Nephron progenitor cell (in vitro differentiated cells): Measurements from ENCODE around the gene CAPZA2.

ENCODE experiments used
- DNase-seq: peaks from one replicate; pipeline ENCODE4 v3.0.0; 2021
- H3K27ac Mint-ChIP-seq: 2 replicates; pipeline ENCODE4 v1.8.0; 2021; ENCODE audit warnings: mild to moderate bottlenecking, moderate library complexity, mixed read lengths
- H3K27me3 Mint-ChIP-seq: 2 replicates; pipeline ENCODE4 v1.8.0; 2021; ENCODE audit warnings: mild to moderate bottlenecking, low read depth, mixed read lengths; ENCODE audit not compliant: poor library complexity
- H3K36me3 Mint-ChIP-seq: 2 replicates; pipeline ENCODE4 v1.8.0; 2021; ENCODE audit warnings: low read depth, mixed read lengths
- H3K4me1 Mint-ChIP-seq: 2 replicates; pipeline ENCODE4 v1.8.0; 2021; ENCODE audit warnings: mixed read lengths
- H3K4me3 Mint-ChIP-seq: 2 replicates; pipeline ENCODE4 v1.8.0; 2021; ENCODE audit warnings: mild to moderate bottlenecking, moderate library complexity, mixed read lengths
- H3K9me3 Mint-ChIP-seq: 2 replicates; pipeline ENCODE4 v1.8.0; 2021; ENCODE audit warnings: mild to moderate bottlenecking, moderate library complexity, mixed read lengths
- TF ChIP-seq, protein P1 (sequence below): fragments of 200-600 bp; sonication (generic); IDR thresholded peaks from 2 replicates; pipeline ENCODE4 v1.5.0; 2021; ENCODE audit warnings: antibody characterized with exemption

The CAPZA2 gene

DNA sequence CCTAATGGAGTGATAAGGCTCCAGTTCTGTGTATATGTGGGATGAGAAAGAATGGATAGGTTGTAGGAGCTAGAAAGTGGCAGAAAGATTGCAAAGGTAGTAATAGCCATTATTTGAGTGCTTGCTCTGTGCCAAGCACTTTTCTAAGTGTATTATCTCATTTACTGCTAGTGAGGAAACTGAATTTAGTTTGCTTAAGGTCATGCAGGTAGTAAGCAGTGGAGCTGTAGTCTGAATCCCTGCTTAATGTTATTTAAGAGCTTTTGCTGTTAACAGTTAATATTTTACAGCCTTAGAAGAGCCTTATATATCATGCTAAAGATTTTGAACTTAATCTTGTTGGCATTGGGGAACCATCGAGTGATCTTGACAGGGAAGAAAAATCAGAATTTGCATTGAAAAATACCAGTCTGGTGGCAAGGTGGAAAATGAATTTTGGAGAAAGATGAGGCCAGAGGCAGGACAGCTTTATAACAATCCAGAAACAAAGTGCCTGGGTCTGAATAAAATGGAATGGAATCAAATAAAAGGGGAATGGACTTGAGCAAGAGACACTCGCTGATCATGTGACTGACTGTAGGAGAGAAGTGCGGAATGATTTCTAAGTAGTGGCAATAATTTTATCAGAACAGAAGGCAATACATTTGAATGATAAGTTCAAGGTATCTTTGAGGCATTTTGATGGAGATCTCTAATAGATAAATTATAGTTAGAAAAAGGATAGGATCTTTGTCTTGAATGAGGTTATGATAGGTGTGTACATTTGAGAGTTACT, 15.2 kb downstream of the CAPZA2 start:
- peaks cover 14% of the 10 kb centered on the region for H3K9me3 Mint-ChIP-seq
- TF ChIP-seq, protein P1, sequence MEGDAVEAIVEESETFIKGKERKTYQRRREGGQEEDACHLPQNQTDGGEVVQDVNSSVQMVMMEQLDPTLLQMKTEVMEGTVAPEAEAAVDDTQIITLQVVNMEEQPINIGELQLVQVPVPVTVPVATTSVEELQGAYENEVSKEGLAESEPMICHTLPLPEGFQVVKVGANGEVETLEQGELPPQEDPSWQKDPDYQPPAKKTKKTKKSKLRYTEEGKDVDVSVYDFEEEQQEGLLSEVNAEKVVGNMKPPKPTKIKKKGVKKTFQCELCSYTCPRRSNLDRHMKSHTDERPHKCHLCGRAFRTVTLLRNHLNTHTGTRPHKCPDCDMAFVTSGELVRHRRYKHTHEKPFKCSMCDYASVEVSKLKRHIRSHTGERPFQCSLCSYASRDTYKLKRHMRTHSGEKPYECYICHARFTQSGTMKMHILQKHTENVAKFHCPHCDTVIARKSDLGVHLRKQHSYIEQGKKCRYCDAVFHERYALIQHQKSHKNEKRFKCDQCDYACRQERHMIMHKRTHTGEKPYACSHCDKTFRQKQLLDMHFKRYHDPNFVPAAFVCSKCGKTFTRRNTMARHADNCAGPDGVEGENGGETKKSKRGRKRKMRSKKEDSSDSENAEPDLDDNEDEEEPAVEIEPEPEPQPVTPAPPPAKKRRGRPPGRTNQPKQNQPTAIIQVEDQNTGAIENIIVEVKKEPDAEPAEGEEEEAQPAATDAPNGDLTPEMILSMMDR, result no peak
- no peaks in the 10 kb centered on the region for H3K4me1 Mint-ChIP-seq
- peaks cover 54% of the 10 kb centered on the region for H3K36me3 Mint-ChIP-seq
- no peak overlapping the region for H3K4me3 Mint-ChIP-seq
- no peak overlapping the region for H3K27ac Mint-ChIP-seq
- DNase-seq, result no peak
- no peaks in the 10 kb centered on the region for H3K27me3 Mint-ChIP-seq

DNA sequence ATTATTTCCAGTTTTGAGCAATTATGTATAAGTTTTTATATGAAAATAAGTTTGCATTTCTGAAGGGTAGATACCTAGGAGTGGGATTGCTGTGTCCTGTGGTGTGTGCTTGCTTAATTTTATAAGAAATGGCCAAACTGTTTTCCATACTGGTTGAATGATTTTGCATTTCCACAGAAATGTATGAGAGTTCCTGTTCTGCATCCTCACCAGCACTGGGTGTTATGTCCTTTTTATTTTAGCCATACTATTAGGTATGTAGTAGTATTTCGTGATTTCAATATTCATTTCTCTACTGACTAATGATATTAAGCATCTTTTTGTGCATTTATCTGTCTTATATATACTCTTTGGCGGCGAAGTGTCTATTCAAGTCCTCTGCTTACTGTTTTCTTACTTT, 22.3 kb downstream of the CAPZA2 start:
- peaks cover 33% of the 10 kb centered on the region for H3K9me3 Mint-ChIP-seq
- H3K27ac Mint-ChIP-seq, result no peak overlapping the region
- no peaks in the 10 kb centered on the region for H3K4me1 Mint-ChIP-seq
- H3K4me3 Mint-ChIP-seq, result no peak overlapping the region
- H3K27me3 Mint-ChIP-seq, result no peaks in the 10 kb centered on the region
- DNase-seq, result no peak
- TF ChIP-seq, protein P1, result no peak
- peaks cover 86% of the 10 kb centered on the region for H3K36me3 Mint-ChIP-seq

DNA sequence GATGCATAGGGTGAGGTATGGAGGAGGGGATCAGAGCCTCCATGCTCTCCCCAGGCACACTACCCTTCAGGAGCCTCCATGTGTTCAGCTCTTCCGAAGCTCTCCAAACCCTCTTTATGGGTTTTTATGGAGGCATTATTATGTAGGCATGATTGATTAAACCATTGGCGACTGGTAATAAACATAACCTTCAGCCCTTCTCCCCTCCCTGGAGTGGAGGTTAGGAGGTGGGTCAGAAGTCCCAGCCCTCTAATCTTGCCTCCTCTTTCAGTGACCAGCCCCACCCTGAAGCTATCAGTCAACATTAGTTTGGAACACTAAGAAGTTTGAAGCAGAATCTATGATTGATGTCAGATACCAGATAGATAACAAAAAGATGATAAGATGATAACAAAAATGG, 23.3 kb downstream of the CAPZA2 start:
- Mint-ChIP-seq H3K9me3 (peaks cover 33% of the 10 kb centered on the region), H3K4me3 (no peak overlapping the region), H3K27me3 (no peaks in the 10 kb centered on the region), H3K4me1 (no peaks in the 10 kb centered on the region), H3K36me3 (peaks cover 90% of the 10 kb centered on the region), H3K27ac (peak overlapping the region; percentile 78)
- no peak for DNase-seq
- TF ChIP-seq, protein P1, result no peak

DNA sequence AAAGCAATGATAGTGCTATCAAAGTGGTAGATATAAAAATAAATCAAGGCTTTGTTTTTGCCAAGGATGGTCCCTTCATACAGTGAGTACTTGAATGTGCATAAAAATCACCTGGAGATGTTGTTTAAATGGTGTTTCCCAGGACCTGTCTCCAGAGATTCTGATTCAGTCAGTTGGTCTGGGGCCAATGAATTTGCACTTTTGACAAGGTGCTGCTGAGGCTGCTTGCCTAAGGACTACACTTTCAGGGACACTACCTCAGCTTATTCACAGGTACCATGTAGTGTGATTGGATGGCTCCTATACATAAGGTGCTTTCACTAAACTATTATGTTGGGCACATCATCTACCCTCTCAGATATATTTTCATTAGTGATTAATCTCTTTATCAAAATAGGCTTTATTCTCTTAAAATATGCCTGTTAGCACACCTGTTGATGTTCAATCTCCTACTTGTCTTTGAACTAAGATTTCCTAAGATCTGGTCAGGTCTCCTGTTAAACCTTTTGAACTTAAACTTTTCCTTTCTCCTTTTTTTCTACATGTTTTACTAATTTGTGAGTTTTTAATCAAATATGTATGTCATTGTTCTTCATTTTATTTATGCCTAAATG, 24.3 kb downstream of the CAPZA2 start:
- no peak overlapping the region for H3K27ac Mint-ChIP-seq
- peaks cover 29% of the 10 kb centered on the region for H3K9me3 Mint-ChIP-seq
- H3K27me3 Mint-ChIP-seq, result no peaks in the 10 kb centered on the region
- no peaks in the 10 kb centered on the region for H3K4me1 Mint-ChIP-seq
- TF ChIP-seq, protein P1, result no peak
- H3K4me3 Mint-ChIP-seq, result no peak overlapping the region
- DNase-seq, result no peak
- H3K36me3 Mint-ChIP-seq, result peaks cover 90% of the 10 kb centered on the region

DNA sequence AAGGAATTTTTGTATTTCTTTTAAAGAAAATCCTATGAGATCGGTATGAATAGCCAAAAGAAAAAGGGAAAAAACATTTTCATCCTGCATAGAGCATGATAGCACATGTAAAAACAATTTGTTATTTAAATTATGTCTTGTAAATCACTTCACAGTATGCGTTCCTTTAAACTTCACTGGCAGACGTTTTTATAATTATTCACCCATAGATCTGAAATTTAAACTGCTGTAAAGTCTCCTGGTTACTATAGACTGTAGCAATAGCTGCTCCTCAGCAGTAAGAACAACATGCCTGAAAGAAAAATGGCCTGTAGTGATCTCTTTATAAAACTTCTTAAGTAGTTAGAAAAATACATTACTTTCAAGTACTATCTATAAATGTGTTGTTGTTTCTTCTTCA, 26.5 kb downstream of the CAPZA2 start:
- Mint-ChIP-seq H3K4me3 (no peak overlapping the region), H3K36me3 (peaks cover 92% of the 10 kb centered on the region)

More for the DNA sequence above, 26.5 kb downstream of the CAPZA2 start:
- peaks cover 21% of the 10 kb centered on the region for H3K9me3 Mint-ChIP-seq
- DNase-seq, result no peak
- no peaks in the 10 kb centered on the region for H3K27me3 Mint-ChIP-seq
- TF ChIP-seq, protein P1, result no peak
- no peak overlapping the region for H3K27ac Mint-ChIP-seq
- no peaks in the 10 kb centered on the region for H3K4me1 Mint-ChIP-seq
